ENCODE data around the gene CBLN3.
A peak's percentile ranks its signal among the peaks of the same experiment; 100 is the strongest.
"Not testable (repeated sequence)": the region's sequence is repeated elsewhere in the genome, so short reads cannot be mapped to it uniquely, and the experiment has no call there.

The CBLN3 gene

DNA sequence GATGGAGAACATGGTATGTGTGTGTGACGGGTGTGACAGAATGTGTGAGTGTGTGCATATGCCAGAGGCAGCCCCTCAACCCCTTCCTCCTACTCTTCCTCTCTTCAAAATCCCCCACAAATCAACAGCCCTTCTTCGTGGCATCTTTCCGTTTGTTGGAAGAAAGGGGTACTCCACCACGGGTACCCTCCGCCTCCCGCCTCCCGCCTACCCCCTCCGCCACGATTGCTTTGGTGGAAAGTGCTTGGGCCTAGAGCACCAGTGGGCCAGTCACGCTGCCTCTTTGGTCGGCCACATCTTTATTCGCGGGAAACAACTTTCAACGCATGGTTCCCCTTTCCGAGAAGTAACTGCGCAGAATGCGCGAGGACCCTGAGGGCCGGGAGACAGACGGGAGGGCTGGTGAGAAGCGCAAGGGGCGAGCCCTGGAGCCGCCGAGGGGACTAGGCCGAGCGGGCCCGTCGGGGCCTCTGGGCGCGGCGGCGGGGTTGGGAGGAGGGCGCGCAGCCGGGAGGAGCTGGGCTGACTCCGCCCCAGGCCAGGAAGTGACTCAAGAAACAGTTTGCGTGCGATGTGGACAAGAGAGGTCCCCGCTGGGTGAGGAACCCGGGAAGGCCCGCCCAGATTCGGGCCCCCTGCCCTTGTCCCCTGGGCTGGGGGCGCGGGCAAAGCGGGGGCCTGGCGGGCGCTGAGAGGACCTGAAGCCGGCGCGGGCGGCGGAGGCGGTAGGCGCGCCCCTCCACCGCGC, at the start of gene CBLN3, which contains the start of gene KHNYN:
Gene CBLN3, minus strand, starts transcription at position 274 of the 748 bp plus-strand sequence. CDS start 614 bp downstream, outside the sequence.
Gene KHNYN, plus strand, starts transcription at position 560 of the 748 bp plus-strand sequence. CDS start 777 bp downstream, outside the sequence.
- peak; percentile 55 for DNase-seq

DNA sequence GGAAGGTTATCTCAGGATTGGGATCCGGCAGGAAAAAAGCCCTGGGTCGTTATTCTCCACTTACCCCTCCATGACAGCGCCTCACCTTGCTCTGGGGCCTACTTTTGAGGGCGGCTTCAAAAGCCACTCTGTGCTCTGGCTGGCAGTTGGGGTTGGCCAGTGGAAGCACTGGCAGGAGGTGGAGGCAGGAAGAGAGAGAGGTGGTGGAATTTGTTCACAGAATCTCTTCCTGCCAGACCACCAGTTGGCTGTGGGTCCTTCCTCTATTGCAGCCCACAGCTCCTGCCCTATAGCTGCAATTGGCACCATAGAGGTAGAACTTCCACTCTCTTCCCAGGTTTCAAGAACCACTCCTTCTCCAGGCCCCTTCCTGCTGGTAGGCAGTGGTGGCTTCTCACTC, 45.8 kb upstream of the CBLN3 start:
- no peak for DNase-seq

GRCh38 chr14:24473211-24473610, 43.7 kb upstream of the CBLN3 start:
- peak; percentile 26 for DNase-seq

GRCh38 chr14:24470450-24470849, 41.0 kb upstream of the CBLN3 start:
- not testable (repeated sequence) for DNase-seq

DNA sequence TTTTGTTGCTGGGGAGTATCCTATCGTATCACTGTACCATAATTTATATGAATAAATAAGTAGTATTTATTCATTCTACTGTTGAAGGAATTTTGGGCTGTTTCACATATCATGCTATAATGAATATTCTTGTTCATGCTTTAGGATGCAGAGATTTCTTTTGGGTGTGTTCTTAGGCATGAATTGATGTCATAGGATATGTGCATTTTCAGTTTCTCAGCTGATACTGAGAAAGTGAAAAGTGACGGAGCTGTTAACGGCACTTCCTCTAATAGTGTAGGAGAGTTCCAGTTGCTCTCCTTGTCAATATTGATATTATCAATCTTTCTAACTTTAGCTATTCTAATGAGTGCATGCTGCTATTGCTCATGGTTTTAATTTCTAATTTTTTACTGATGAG, 36.3 kb upstream of the CBLN3 start:
- DNase-seq = no peak

- DNase-seq = no peak
Observed at GRCh38 chr14:24465368-24465767, 35.9 kb upstream of the CBLN3 start.

DNA sequence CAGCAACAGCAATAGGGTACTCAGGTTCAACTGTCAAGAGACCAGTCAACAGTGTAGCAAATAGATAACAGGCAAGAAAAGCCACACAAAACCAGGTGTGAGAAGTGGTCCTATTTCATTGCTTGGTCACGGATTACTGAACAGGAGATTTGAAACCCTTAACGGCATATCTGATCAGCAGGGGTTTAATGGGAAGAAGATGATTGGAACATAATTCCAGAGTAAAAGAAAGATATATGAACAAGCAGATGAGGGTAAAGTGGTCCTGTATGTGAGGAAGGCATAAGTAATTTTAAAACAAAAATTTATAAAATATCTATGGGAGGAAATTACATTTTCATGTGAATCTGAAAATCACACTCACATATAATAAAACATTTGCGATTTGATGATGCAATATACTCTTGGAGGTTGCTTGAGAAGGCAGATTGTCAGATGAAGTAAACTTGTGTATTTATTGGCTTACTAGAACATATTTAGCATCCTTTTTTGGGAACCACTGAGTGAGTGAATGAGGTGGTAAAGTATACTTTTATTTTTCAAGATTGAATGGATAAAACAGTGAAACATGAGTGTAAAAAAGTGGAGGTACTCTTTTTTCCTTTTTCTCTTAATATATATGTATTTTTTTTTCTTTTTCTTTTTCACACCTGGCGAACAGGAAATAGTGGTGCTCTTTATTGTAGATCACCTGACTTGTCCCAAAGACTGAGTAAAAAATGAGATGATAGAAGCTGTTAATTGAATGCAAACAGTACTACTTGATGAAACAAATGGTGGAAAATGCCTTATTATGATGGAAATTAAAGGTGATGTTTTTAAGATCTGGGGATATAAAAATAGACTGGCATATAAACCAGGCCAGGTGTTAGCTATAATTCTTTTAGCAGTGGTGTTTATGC, 34.7 kb upstream of the CBLN3 start:
- DNase-seq = no peak

DNA sequence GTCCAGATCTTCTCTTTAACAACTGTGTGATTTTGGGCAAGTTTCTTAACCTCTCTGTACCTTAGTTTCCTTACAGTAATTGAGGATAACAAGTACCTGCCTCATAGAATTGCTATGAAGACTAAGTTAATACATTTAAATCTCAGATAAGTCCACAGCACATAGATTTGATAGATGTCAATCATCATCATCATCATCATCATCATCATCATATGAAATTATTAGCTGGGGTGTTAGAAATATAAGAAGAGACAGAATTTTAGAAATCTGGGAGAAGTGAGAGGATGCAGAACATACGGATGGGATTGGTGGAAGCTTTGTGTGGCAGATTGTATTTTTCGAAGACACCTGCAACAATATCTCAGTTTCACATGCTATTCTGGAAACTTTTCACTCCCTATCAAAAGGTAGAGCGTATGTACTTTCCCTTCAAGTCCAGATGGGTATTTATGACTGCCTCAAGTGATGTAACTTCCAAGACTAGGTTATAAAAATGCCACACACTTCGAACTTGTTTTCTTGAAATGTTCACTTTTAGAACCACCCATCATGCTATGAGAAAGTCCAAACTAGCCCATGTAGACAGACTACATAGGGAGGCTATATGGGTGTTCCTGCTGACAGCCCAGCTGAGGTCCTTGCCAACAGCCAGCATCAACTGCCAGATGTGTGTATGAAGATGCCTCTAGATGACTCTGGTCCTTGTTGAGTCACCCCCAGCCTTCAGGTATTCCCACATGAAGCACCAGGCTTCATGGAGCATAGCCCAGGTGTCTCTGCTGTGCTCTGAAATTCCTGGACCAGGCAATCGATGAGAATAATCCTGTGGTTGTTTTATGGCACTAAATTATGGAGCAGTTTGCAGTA, 33.8 kb upstream of the CBLN3 start:
- DNase-seq = peak; percentile 44

- DNase-seq = no peak
Observed at GRCh38 chr14:24461336-24461735, 31.9 kb upstream of the CBLN3 start.

- DNase-seq = no peak
Observed at GRCh38 chr14:24459331-24459730, 29.9 kb upstream of the CBLN3 start.

GRCh38 chr14:24458736-24459135, 29.3 kb upstream of the CBLN3 start:
- no peak for DNase-seq

DNA sequence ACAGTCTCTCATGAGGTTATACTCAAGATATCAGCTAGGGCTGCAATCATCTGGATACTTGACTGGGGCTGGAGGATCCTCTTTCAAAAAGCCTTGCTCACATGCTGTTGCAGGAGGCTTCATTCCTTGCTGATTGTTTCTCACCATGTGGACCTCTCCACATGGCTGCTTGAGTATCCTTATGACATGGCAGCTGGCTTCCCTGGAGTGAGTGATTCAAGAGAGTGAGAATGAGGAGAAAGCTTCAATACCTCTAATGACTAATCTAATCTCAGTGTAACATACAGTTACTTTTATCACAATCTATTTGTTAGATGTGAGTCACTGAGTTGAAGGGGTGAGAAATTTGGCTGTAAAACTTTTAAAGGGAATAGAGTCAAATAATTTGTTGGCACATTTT, 27.5 kb upstream of the CBLN3 start:
- DNase-seq = no peak

- not testable (repeated sequence) for DNase-seq
Observed at GRCh38 chr14:24450828-24451227, 21.4 kb upstream of the CBLN3 start.

DNA sequence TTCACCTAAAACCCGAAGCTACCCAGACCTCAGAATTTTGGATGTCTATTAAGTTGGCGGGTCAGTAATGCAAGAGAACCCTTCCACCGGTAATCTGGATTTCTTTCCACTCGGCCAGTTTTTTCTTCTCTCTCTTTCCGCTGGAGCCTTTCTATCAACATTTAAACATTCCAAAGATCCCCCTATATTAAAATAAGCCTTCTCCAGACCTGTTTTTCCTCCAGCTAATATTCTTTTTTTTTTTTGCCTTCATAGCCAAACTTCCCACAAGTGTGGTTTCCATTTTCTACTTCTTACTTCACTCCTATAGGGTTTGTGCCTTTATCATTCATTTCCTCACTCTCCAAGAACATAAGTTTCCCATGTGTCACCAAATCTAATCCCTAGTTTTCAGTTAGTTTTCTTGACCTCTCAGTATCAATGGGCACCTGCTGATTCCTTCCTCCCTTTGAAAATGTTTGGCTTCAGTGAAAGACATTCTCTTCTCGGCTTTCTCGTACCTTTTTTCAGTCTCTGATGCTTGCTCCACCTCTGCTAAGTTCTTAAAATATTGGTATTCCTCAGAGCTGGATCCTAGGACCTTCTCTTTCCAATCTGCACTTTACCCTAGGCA, 13.7 kb upstream of the CBLN3 start:
- no peak for DNase-seq

DNA sequence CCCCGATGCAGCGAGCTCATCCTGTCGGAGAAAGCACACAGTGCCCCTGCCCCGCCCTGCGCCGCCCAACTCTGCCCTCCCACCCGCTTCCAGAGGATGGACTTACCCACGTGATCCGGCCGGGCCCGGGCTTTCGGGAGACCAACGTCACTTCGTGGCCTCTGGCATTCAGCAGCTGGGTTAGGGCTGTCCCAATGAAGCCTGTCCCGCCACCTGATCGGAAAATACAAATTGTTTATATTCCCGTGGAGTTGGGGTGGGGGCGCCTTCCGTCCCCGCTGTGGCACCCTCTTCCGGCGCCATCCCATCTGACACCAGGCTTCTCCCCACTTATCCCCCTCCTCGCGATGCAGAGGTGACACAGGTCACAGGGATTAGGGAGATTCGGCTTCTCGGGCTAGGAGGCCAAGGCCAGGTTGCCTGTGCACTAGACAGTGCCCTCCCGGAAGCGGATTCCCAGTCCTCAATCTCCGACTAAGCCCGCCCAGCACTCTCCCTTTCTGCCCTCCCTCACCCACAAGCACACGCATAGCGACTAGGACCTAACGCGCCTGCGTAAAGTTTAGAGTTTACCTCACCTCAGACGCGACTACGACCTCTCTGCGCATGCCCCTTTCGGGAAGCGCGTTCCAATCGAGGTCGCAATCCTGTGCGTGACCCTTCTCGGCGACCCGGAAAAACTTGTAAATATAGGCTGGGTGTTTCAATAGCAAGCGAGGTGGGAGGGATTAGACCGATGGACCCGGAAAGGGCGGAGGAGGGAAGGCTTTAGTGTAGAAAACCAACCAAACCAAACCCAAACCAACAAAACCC, 13.0 kb upstream of the CBLN3 start, which contains the start of gene SDR39U1:
Gene SDR39U1, minus strand, starts transcription at position 537 of the 813 bp plus-strand sequence. Its CDS starts 7 bp downstream, at position 530.
- DNase-seq = peak; percentile 99

DNA sequence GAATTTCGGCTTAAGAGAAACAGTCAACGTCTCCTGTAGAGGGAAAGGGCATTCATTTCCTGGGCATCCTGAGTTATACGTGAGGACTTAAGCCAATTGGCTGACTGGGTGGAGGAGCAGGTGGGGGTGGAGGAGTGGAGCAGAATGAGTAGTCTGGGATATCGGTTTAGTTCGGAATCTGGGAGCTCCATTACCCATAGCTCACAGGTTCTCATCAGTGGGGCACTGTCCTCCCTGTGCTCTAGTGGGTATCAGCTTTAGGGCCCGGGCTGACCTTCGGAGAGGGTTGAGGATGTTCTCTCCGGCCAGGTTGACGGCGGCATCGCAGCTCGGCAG, 12.4 kb upstream of the CBLN3 start:
- no peak for DNase-seq

- no peak for DNase-seq
Observed at GRCh38 chr14:24441485-24441884, 12.0 kb upstream of the CBLN3 start.

DNA sequence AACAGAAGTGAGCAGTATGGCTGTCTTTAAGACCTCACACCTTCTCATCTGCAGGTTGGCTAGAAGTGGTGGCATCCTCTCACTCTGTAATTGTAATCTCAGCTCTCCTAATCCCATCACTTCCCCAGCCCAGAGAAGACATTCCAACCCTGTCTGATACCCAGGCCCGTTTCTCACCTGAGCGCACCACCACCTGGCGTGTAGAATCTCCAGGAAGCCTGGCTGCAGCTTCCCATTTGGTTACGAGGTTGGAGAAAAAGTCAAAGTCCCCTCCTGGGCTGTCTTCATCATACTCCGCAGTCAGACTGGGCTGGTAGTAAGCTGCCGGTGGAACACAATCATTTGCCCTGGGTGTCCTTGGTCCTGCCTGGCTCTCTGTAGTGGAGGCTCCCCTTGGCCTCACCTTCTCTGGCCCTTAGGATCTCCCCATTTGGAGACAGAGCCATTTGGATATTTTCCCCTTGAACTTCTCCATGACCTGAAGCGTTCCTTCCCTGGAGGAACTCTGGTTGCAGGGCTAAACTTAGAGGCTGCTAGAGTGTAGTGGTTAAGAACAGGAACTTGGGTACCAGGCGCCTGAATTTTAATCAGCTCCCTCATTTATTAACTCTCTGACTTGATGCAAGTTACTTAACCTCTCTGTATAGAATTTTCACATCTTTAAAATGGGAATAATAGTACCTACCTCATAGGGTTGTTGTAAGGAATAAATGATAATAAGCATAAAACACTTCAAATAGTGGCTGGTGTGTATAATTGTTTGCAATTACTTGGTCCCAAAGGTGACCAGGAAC, 11.3 kb upstream of the CBLN3 start:
- no peak for DNase-seq

- DNase-seq = no peak
Observed at GRCh38 chr14:24439830-24440605, 10.6 kb upstream of the CBLN3 start.

DNA sequence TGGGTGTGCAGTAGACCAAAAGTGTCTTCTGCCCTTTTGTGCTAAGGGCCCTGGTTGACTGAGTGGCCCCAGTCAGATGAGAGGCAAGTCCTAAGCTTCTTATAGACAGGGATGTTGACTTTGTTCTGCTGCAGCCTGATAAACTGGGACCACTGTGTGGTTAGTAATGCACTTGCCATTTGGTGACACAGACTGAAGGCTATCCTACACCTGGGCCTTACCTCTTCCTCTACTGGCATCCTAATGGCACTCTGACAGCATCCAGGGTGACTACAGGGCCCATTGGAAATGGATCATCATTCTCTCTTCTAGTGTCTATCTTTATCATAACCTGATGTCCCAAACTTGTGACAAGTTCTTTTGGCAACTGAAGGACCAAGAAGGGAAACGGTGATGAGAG, 9.8 kb upstream of the CBLN3 start:
- DNase-seq = no peak

All from NCI-H2029 (cell line).